GM23338 (cell line): ENCODE data around the gene GADL1. TPM values are rescaled to one million over a fixed set of nuclear protein-coding genes. Genes with fewer than 3 reads are reported as not detected.

Experiments
- ATAC-seq: fragments of 200-7000 bp; cut with Tn5 transposase; 3 replicates; pipeline ENCODE4 v1.9.1; 2020
- DNase-seq: peaks from one replicate; pipeline ENCODE4 v3.0.0-alpha.2; 2015; ENCODE audit warnings: low spot score
- H2AFZ ChIP-seq: fragments of 200-600 bp; sonication (generic); 2 replicates; pipeline ENCODE4 v1.8.0; 2016; ENCODE audit warnings: antibody characterized with exemption, mild to moderate bottlenecking, moderate library complexity
- H3F3A ChIP-seq: fragments of 200-600 bp; sonication (generic); replicated peaks from 2 replicates; pipeline ENCODE4 v1.8.0; 2017; ENCODE audit warnings: antibody characterized with exemption, mixed run types, low read depth
- H3K27ac ChIP-seq: fragments of 200-600 bp; sonication (generic); 2 replicates; pipeline ENCODE4 v1.6.1; 2016; ENCODE audit warnings: low read depth
- H3K27me3 ChIP-seq: fragments of 200-600 bp; sonication (generic); 2 replicates; pipeline ENCODE4 v1.8.0; 2016; ENCODE audit warnings: mild to moderate bottlenecking, mixed run types, moderate library complexity; ENCODE audit not compliant: insufficient read depth
- H3K36me3 ChIP-seq: fragments of 200-600 bp; sonication (generic); 2 replicates; pipeline ENCODE4 v1.8.0; 2016; ENCODE audit warnings: mild to moderate bottlenecking; ENCODE audit not compliant: insufficient read depth
- H3K4me1 ChIP-seq: fragments of 200-600 bp; sonication (generic); 2 replicates; pipeline ENCODE4 v1.8.0; 2016; ENCODE audit warnings: mild to moderate bottlenecking, moderate library complexity; ENCODE audit not compliant: insufficient read depth
- H3K4me2 ChIP-seq: fragments of 200-600 bp; sonication (generic); 2 replicates; pipeline ENCODE4 v1.7.1; 2017; ENCODE audit warnings: mixed run types
- H3K4me3 ChIP-seq: fragments of 200-600 bp; sonication (generic); 2 replicates; pipeline ENCODE4 v1.6.1; 2016; ENCODE audit warnings: mixed run types
- H3K79me2 ChIP-seq: fragments of 200-600 bp; sonication (generic); replicated peaks from 2 replicates; pipeline ENCODE4 v1.8.0; 2017; ENCODE audit warnings: mild to moderate bottlenecking; ENCODE audit not compliant: insufficient read depth
- H3K9me2 ChIP-seq: fragments of 200-600 bp; sonication (generic); 2 replicates; pipeline ENCODE4 v1.8.0; 2017; ENCODE audit not compliant: insufficient read depth
- H4K20me1 ChIP-seq: fragments of 200-600 bp; sonication (generic); replicated peaks from 2 replicates; pipeline ENCODE4 v1.8.0; 2017; ENCODE audit warnings: mild to moderate bottlenecking; ENCODE audit not compliant: insufficient read depth
- H3K27ac Mint-ChIP-seq: 2 replicates; pipeline ENCODE4 v1.8.0; 2020; ENCODE audit warnings: inconsistent platforms, mild to moderate bottlenecking, moderate library complexity, mixed read lengths
- H3K27me3 Mint-ChIP-seq: 3 replicates; pipeline ENCODE4 v1.8.0; 2022; ENCODE audit warnings: low read depth, mild to moderate bottlenecking, moderate library complexity, mixed read lengths, inconsistent platforms; ENCODE audit not compliant: insufficient read depth, poor library complexity
- H3K36me3 Mint-ChIP-seq: 3 replicates; pipeline ENCODE4 v1.8.0; 2021; ENCODE audit warnings: low read depth, mild to moderate bottlenecking, inconsistent platforms, moderate library complexity, mixed read lengths
- H3K4me1 Mint-ChIP-seq: 3 replicates; pipeline ENCODE4 v1.8.0; 2020; ENCODE audit warnings: mild to moderate bottlenecking, inconsistent platforms, mixed read lengths
- H3K4me3 Mint-ChIP-seq: 3 replicates; pipeline ENCODE4 v1.8.0; 2021; ENCODE audit warnings: moderate library complexity, mild to moderate bottlenecking, inconsistent platforms, mixed read lengths
- H3K9me3 Mint-ChIP-seq: 3 replicates; pipeline ENCODE4 v1.8.0; 2020; ENCODE audit warnings: moderate library complexity, mild to moderate bottlenecking, inconsistent platforms, mixed read lengths
- EZH2 ChIP-seq: fragments of 200-600 bp; sonication (generic); IDR thresholded peaks from one replicate; pipeline ENCODE4 v1.8.0; 2017; ENCODE audit warnings: antibody characterized with exemption, mild to moderate bottlenecking, low read depth; ENCODE audit not compliant: unreplicated experiment
- JUNB ChIP-seq: IDR thresholded peaks from one replicate; pipeline ENCODE4 v1.6.1; 2016; ENCODE audit warnings: antibody characterized with exemption; ENCODE audit not compliant: unreplicated experiment
- NANOG ChIP-seq: IDR thresholded peaks from 2 replicates; pipeline ENCODE4 v1.6.1; 2016; ENCODE audit warnings: antibody characterized with exemption, borderline replicate concordance
- ZNF114 ChIP-seq: fragments of 250-450 bp; sonication (Bioruptor Pico); IDR thresholded peaks from 2 replicates; pipeline ENCODE4 v1.5.0; 2020; ENCODE audit warnings: mild to moderate bottlenecking, moderate library complexity
- polyA plus RNA-seq: library from polyadenylated mRNA; unstranded; fragments of >200 nt; fragmentation: Nextera tagmentation; extraction: Ambion mirVana; gene quantifications from 2 replicates; pipeline ENCODE4 v1.2.1, GENCODE V29; 2016
- total RNA-seq: library from RNA; depleted of rRNA; stranded (reverse); fragments of >200 nt; shearing (Covaris generic); gene quantifications from 2 replicates; pipeline ENCODE4 v1.2.3, GENCODE V29; 2014
- TF ChIP-seq, protein P1 (sequence below): fragments of 250-450 bp; sonication (Bioruptor Pico); IDR thresholded peaks from 2 replicates; pipeline ENCODE4 v1.5.0; 2020; ENCODE audit warnings: mild to moderate bottlenecking, moderate library complexity
- TF ChIP-seq, protein P2 (sequence below): IDR thresholded peaks from 2 replicates; pipeline ENCODE4 v1.6.1; 2016; ENCODE audit warnings: antibody characterized with exemption

The GADL1 gene
- total and polyA plus RNA-seq, 2 experiments from 2014 or later = 0.35 to 0.50 TPM

DNA sequence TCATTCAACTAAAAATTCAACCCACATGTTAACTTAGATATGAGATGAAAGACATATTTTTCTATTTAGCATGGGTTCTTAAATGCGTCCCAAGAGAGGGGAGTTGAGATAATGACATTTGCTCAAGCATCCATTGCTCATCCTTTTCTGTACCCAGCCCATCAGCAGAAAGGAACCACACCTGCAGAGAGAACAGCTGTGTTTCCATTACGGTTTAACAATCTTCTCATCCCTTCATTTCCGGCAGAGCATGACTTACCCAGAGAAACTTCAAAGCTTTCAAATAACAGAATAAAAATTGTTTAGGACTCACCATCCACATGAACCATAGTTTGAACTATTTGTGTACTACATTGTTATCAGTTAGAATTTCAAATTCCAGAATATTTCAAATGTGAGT is 174.9 kb downstream of the GADL1 start (continued):
- TF ChIP-seq, protein P1, sequence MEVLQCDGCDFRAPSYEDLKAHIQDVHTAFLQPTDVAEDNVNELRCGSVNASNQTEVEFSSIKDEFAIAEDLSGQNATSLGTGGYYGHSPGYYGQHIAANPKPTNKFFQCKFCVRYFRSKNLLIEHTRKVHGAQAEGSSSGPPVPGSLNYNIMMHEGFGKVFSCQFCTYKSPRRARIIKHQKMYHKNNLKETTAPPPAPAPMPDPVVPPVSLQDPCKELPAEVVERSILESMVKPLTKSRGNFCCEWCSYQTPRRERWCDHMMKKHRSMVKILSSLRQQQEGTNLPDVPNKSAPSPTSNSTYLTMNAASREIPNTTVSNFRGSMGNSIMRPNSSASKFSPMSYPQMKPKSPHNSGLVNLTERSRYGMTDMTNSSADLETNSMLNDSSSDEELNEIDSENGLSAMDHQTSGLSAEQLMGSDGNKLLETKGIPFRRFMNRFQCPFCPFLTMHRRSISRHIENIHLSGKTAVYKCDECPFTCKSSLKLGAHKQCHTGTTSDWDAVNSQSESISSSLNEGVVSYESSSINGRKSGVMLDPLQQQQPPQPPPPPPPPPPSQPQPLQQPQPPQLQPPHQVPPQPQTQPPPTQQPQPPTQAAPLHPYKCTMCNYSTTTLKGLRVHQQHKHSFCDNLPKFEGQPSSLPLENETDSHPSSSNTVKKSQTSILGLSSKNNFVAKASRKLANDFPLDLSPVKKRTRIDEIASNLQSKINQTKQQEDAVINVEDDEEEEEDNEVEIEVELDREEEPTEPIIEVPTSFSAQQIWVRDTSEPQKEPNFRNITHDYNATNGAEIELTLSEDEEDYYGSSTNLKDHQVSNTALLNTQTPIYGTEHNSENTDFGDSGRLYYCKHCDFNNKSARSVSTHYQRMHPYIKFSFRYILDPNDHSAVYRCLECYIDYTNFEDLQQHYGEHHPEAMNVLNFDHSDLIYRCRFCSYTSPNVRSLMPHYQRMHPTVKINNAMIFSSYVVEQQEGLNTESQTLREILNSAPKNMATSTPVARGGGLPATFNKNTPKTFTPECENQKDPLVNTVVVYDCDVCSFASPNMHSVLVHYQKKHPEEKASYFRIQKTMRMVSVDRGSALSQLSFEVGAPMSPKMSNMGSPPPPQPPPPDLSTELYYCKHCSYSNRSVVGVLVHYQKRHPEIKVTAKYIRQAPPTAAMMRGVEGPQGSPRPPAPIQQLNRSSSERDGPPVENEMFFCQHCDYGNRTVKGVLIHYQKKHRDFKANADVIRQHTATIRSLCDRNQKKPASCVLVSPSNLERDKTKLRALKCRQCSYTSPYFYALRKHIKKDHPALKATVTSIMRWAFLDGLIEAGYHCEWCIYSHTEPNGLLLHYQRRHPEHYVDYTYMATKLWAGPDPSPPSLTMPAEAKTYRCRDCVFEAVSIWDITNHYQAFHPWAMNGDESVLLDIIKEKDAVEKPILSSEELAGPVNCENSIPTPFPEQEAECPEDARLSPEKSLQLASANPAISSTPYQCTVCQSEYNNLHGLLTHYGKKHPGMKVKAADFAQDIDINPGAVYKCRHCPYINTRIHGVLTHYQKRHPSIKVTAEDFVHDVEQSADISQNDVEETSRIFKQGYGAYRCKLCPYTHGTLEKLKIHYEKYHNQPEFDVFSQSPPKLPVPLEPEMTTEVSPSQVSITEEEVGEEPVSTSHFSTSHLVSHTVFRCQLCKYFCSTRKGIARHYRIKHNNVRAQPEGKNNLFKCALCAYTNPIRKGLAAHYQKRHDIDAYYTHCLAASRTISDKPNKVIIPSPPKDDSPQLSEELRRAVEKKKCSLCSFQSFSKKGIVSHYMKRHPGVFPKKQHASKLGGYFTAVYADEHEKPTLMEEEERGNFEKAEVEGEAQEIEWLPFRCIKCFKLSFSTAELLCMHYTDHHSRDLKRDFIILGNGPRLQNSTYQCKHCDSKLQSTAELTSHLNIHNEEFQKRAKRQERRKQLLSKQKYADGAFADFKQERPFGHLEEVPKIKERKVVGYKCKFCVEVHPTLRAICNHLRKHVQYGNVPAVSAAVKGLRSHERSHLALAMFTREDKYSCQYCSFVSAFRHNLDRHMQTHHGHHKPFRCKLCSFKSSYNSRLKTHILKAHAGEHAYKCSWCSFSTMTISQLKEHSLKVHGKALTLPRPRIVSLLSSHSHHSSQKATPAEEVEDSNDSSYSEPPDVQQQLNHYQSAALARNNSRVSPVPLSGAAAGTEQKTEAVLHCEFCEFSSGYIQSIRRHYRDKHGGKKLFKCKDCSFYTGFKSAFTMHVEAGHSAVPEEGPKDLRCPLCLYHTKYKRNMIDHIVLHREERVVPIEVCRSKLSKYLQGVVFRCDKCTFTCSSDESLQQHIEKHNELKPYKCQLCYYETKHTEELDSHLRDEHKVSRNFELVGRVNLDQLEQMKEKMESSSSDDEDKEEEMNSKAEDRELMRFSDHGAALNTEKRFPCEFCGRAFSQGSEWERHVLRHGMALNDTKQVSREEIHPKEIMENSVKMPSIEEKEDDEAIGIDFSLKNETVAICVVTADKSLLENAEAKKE (CRISPR knock-in tag) = no peak
- TF ChIP-seq, protein P2, sequence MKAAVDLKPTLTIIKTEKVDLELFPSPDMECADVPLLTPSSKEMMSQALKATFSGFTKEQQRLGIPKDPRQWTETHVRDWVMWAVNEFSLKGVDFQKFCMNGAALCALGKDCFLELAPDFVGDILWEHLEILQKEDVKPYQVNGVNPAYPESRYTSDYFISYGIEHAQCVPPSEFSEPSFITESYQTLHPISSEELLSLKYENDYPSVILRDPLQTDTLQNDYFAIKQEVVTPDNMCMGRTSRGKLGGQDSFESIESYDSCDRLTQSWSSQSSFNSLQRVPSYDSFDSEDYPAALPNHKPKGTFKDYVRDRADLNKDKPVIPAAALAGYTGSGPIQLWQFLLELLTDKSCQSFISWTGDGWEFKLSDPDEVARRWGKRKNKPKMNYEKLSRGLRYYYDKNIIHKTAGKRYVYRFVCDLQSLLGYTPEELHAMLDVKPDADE = no peak
- no peak for TF ChIP-seq ZNF114

DNA sequence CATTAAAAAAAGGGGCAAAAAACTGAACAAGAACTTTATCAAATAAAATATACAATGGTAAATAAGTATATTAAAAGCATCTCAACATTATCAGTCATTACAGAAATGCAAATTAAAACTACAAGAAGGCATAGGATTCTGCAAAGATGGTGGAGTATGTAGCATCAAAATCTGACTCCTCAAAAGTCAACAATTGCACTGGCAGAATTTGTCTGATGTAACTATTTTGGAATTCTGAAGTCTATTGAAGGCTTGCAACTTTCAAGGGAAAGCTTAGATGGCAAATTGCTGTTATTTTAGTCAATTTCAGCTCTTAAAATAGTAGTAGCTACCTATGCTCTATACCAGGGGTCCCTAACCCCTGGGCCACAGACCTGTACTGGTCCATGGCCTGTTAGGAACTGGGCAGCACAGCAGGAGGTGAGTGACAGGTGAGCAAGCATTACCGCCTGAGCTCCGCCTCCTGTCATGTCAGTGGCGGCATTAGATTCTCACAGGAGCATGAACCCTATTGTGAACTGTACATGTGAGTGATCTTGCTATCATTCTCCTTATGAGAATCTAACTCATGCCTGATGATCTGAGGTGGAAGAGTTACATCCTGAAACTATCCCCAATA is 180.5 kb downstream of the GADL1 start:
- Histone ChIP-seq H3K79me2 (no peaks in the 10 kb centered on the region), H3K27me3 (no peaks in the 10 kb centered on the region), H3K9me2 (0 out of 2 replicates have a peak, but pooled peaks cover 3% of the 10 kb centered on the region), H3F3A (no peaks in the 10 kb centered on the region), H3K27ac (no peak overlapping the region), H4K20me1 (no peaks in the 10 kb centered on the region), H3K4me1 (no peaks in the 10 kb centered on the region), H3K4me3 (no peak overlapping the region), H3K4me2 (no peak overlapping the region), H2AFZ (no peak overlapping the region), H3K36me3 (no peaks in the 10 kb centered on the region)
- Mint-ChIP-seq H3K27me3 (no peaks in the 10 kb centered on the region), H3K36me3 (no peaks in the 10 kb centered on the region), H3K4me1 (peaks cover 2% of the 10 kb centered on the region; the same call in 1 of the 3 replicates), H3K27ac (no peak overlapping the region), H3K4me3 (no peak overlapping the region), H3K9me3 (no peaks in the 10 kb centered on the region; the same call in 2 of the 3 replicates)
- no peak for ATAC-seq
- no peak for DNase-seq
- TF ChIP-seq NANOG (no peak), ZNF114 (no peak), JUNB (no peak), EZH2 (no peak)
- TF ChIP-seq, protein P1 (CRISPR knock-in tag) = no peak
